22Rv1 (cell line): ENCODE data around the gene CAB39L.

Experiments used
- CTCF ChIP-seq: fragments of 450-650 bp; IDR thresholded peaks from 2 replicates; pipeline ENCODE4 v1.5.1; 2017; ENCODE audit warnings: mild to moderate bottlenecking
- ZFX ChIP-seq: fragments of 450-650 bp; IDR thresholded peaks from 2 replicates; pipeline ENCODE4 v1.6.1; 2017; ENCODE audit warnings: antibody characterized with exemption, borderline replicate concordance

GRCh38 chr13:49353908-49354307 is 90.0 kb downstream of the CAB39L start:
- TF ChIP-seq CTCF (no peak), ZFX (no peak)
